Upper lobe of left lung (tissue), 4 donors: ENCODE measurements around the gene PAWR.

Experiments
- CTCF ChIP-seq, 6 experiments: fragments of 450-650 bp in 4 of 6; fragments of 200-600 bp in 2 of 6; sonication (generic) in 2 of 6; IDR thresholded peaks; one replicate each; pipeline ENCODE4 v1.5.1; 2016 to 2019; ENCODE audit warnings: antibody characterized with exemption in 6 of 6
- POLR2A ChIP-seq, 4 donors: fragments of 450-650 bp; IDR thresholded peaks; one replicate each; pipeline ENCODE4 v1.5.1; 2016 to 2017; ENCODE audit warnings: antibody characterized with exemption in 4 of 4, mild to moderate bottlenecking in 2 of 4
- POLR2AphosphoS5 ChIP-seq, 2 donors: sonication (generic); formaldehyde crosslinking; IDR thresholded peaks; one replicate each; pipeline ENCODE4 v1.5.1; 2017; ENCODE audit warnings: antibody characterized with exemption in 2 of 2

- TF ChIP-seq CTCF (IDR thresholded peaks at IDR 0.05) = no peak
- TF ChIP-seq POLR2A (IDR thresholded peaks at IDR 0.05) = no peak
- no peak for TF ChIP-seq POLR2AphosphoS5 (IDR thresholded peaks at IDR 0.05)
Measured at GRCh38 chr12:79680051-79680450, 10.7 kb downstream of the PAWR start.
